NCI-H510A treated with DMSO at 0.1 percent for 48 hours (cell line): ENCODE results near the gene CNTROB.

Experiments used
- DNase-seq: peaks from one replicate; lab custom pipeline; 2025; lab: John Stamatoyannopoulos, UW

CNTROB gene

GRCh38 chr17:7903154-7904103 is 28.6 kb upstream of the CNTROB start:
- DNase-seq = no peak

- no peak for DNase-seq
These were observed 22.9 kb upstream of the CNTROB start for GRCh38 chr17:7909089-7909488.

- no peak for DNase-seq
These were observed 21.7 kb upstream of the CNTROB start for GRCh38 chr17:7910281-7910680.

GRCh38 chr17:7910711-7911110 is 21.3 kb upstream of the CNTROB start:
- DNase-seq = no peak

GRCh38 chr17:7911116-7911515 is 20.9 kb upstream of the CNTROB start:
- no peak for DNase-seq

GRCh38 chr17:7912927-7913524 is 19.0 kb upstream of the CNTROB start:
- peak; percentile 58 for DNase-seq

- no peak for DNase-seq
These were observed 16.8 kb upstream of the CNTROB start for GRCh38 chr17:7915179-7915610.

- DNase-seq = peak; percentile 91
These were observed 16.2 kb upstream of the CNTROB start, which contains the start of gene RNF227 for GRCh38 chr17:7915611-7916384. RNF227 (minus strand) TSS chr17:7916289; CDS start chr17:7916195, 94 bp downstream.

GRCh38 chr17:7916385-7916682 is 15.7 kb upstream of the CNTROB start:
- DNase-seq = no peak

- no peak for DNase-seq
These were observed 15.2 kb upstream of the CNTROB start for GRCh38 chr17:7916808-7917207.

GRCh38 chr17:7922269-7922844 is 9.6 kb upstream of the CNTROB start:
- DNase-seq = no peak

GRCh38 chr17:7922845-7923628 is 9.0 kb upstream of the CNTROB start:
- DNase-seq = no peak

- DNase-seq = no peak
These were observed 4.4 kb upstream of the CNTROB start for GRCh38 chr17:7927596-7927995.

GRCh38 chr17:7929158-7930023 is 2.6 kb upstream of the CNTROB start, which contains the start of gene KCNAB3:
KCNAB3 (minus strand) TSS chr17:7929856; CDS start chr17:7929435, 421 bp downstream.
- DNase-seq = no peak

GRCh38 chr17:7930841-7931631 is 970 bp upstream of the CNTROB start:
- DNase-seq = no peak

- peak; percentile 71 for DNase-seq
These were observed 481 bp downstream of the CNTROB start for GRCh38 chr17:7932483-7932891.

GRCh38 chr17:7932949-7933348 is 943 bp downstream of the CNTROB start:
- DNase-seq = peak; percentile 51

- DNase-seq = no peak
These were observed 3.9 kb downstream of the CNTROB start for GRCh38 chr17:7935859-7936258.

GRCh38 chr17:7940034-7940433 is 8.0 kb downstream of the CNTROB start:
- no peak for DNase-seq
